Spleen (tissue), 7 donors: Measurements from ENCODE around the gene GPAT3.
"Not testable (repeated sequence)": the region's sequence is repeated elsewhere in the genome, so short reads cannot be mapped to it uniquely, and the experiment has no call there.

ENCODE experiments used
- POLR2A ChIP-seq, 3 donors: fragments of 450-650 bp; IDR thresholded peaks; one replicate each; pipeline ENCODE4 v1.5.1; 2017; ENCODE audit warnings: antibody characterized with exemption in 3 of 3, mild to moderate bottlenecking in 1 of 3
- POLR2AphosphoS5 ChIP-seq, 3 donors: sonication (generic); formaldehyde crosslinking; IDR thresholded peaks; one replicate each; pipeline ENCODE4 v1.5.1; 2017; ENCODE audit warnings: antibody characterized with exemption in 3 of 3
- TF ChIP-seq, protein P1 (sequence below), 11 experiments: fragments of 200-600 bp in 7 of 11; fragments of 450-650 bp in 4 of 11; sonication (generic) in 4 of 11; IDR thresholded peaks in 8 of 11; conservative IDR thresholded peaks in 3 of 11; 1 replicate in 7 of 11; 2 replicates in 4 of 11; pipeline versions ENCODE4 v1.4.0 to v1.8.0; 2016 to 2021; ENCODE audit warnings: antibody characterized with exemption in 11 of 11, inconsistent platforms in 4 of 11, mild to moderate bottlenecking in 1 of 11
- donor health status: DM: no; HTN: no; CAD: no; lungs with moderate emphysema.
- donor health status: DM: no; HTN: no; CAD: no.
- donor health status: DM: no; HTN: no; CAD: no.

DNA sequence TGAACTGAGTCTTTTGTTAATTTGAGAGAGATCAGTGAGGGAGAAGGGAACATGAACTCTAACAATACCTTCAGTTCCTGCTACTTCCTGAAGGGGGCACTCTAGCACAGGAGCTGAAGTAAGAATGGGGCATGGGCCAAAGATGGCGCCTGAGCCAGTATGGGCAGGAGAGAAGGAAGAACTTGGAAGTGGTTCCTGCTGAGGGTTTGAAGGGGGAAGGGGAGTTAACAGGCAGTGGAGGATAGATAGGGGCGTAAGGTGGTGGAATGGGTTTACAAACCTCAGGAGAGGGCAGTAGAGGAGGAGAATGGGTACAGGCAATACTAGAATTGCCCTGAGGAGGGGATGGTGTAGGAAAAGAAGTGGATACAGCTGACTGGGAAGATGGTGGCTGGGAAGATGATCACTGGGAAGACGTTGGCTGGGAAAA, 26.7 kb upstream of the GPAT3 start:
- TF ChIP-seq, protein P1, sequence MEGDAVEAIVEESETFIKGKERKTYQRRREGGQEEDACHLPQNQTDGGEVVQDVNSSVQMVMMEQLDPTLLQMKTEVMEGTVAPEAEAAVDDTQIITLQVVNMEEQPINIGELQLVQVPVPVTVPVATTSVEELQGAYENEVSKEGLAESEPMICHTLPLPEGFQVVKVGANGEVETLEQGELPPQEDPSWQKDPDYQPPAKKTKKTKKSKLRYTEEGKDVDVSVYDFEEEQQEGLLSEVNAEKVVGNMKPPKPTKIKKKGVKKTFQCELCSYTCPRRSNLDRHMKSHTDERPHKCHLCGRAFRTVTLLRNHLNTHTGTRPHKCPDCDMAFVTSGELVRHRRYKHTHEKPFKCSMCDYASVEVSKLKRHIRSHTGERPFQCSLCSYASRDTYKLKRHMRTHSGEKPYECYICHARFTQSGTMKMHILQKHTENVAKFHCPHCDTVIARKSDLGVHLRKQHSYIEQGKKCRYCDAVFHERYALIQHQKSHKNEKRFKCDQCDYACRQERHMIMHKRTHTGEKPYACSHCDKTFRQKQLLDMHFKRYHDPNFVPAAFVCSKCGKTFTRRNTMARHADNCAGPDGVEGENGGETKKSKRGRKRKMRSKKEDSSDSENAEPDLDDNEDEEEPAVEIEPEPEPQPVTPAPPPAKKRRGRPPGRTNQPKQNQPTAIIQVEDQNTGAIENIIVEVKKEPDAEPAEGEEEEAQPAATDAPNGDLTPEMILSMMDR (IDR thresholded peaks at IDR 0.05 in 8 of 11, conservative IDR thresholded peaks at IDR 0.05 in 3 of 11) = peak; percentile 34 to 86 (median 80)
- TF ChIP-seq POLR2AphosphoS5, POLR2A (IDR thresholded peaks at IDR 0.05): not testable (repeated sequence)
